ENCODE measurements around the gene RASSF5.

DNA sequence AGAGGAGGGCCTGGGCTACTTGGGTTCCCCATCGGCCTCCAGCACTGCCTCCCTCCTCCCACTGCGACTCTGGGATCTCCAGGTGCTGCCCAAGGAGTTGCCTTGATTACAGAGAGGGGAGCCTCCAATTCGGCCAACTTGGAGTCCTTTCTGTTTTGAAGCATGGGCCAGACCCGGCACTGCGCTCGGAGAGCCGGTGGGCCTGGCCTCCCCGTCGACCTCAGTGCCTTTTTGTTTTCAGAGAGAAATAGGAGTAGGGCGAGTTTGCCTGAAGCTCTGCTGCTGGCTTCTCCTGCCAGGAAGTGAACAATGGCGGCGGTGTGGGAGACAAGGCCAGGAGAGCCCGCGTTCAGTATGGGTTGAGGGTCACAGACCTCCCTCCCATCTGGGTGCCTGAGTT lies 80.6 kb downstream of the RASSF5 start:
- TF ChIP-seq, protein P1, sequence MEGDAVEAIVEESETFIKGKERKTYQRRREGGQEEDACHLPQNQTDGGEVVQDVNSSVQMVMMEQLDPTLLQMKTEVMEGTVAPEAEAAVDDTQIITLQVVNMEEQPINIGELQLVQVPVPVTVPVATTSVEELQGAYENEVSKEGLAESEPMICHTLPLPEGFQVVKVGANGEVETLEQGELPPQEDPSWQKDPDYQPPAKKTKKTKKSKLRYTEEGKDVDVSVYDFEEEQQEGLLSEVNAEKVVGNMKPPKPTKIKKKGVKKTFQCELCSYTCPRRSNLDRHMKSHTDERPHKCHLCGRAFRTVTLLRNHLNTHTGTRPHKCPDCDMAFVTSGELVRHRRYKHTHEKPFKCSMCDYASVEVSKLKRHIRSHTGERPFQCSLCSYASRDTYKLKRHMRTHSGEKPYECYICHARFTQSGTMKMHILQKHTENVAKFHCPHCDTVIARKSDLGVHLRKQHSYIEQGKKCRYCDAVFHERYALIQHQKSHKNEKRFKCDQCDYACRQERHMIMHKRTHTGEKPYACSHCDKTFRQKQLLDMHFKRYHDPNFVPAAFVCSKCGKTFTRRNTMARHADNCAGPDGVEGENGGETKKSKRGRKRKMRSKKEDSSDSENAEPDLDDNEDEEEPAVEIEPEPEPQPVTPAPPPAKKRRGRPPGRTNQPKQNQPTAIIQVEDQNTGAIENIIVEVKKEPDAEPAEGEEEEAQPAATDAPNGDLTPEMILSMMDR (IDR thresholded peaks at IDR 0.05), result no peak
- no peak for TF ChIP-seq CREB1 (CRISPR knock-in tag; IDR thresholded peaks at IDR 0.05)
- no peak for TF ChIP-seq SP1 (CRISPR knock-in tag; conservative IDR thresholded peaks at IDR 0.05)
- TF ChIP-seq ETV6 (CRISPR knock-in tag; IDR thresholded peaks at IDR 0.05), result no peak
- no peak for TF ChIP-seq FOXJ3 (CRISPR knock-in tag; IDR thresholded peaks at IDR 0.05; ENCODE audit: borderline replicate concordance)
- TF ChIP-seq NR2C2 (CRISPR knock-in tag; IDR thresholded peaks at IDR 0.05), result no peak
- TF ChIP-seq, protein P2, sequence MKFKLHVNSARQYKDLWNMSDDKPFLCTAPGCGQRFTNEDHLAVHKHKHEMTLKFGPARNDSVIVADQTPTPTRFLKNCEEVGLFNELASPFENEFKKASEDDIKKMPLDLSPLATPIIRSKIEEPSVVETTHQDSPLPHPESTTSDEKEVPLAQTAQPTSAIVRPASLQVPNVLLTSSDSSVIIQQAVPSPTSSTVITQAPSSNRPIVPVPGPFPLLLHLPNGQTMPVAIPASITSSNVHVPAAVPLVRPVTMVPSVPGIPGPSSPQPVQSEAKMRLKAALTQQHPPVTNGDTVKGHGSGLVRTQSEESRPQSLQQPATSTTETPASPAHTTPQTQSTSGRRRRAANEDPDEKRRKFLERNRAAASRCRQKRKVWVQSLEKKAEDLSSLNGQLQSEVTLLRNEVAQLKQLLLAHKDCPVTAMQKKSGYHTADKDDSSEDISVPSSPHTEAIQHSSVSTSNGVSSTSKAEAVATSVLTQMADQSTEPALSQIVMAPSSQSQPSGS (CRISPR knock-in tag; IDR thresholded peaks at IDR 0.05; ENCODE audit: borderline replicate concordance, low read depth), result no peak
- no peak for TF ChIP-seq ZNF138 (CRISPR knock-in tag; conservative IDR thresholded peaks at IDR 0.05)
- TF ChIP-seq TEAD4 (CRISPR knock-in tag; IDR thresholded peaks at IDR 0.05), result no peak
- TF ChIP-seq TCF7 (CRISPR knock-in tag; IDR thresholded peaks at IDR 0.05; ENCODE audit: low read depth), result no peak
- TF ChIP-seq NR3C1 (CRISPR knock-in tag; conservative IDR thresholded peaks at IDR 0.05; ENCODE audit: low read depth), result no peak
- TF ChIP-seq ESRRA (CRISPR knock-in tag; IDR thresholded peaks at IDR 0.05; ENCODE audit: borderline replicate concordance), result no peak

All from WTC11 (cell line).